Stimulated activated CD4-positive, alpha-beta T cell treated with anti-CD3 and anti-CD28 coated beads, TNF-alpha, amount 100 ng/mL, for 48 hours (primary cell): ENCODE data around the gene STXBP6.

Experiments
- DNase-seq, 3 donors: peaks; one replicate each; pipeline ENCODE4 v3.0.0-alpha.2; 2020; ENCODE audit warnings: low read depth in 3 of 3

STXBP6 gene

GRCh38 chr14:25049568-25050268 lies at the start of gene STXBP6:
Gene STXBP6, minus strand, starts transcription at chr14:25050147. Its CDS starts 75,329 bp downstream, at chr14:24974818.
- DNase-seq: no peak

GRCh38 chr14:25097120-25097519 lies 47.2 kb upstream of the STXBP6 start:
- no peak for DNase-seq

- DNase-seq: no peak
Observed at GRCh38 chr14:25095736-25096437, 45.9 kb upstream of the STXBP6 start.

- DNase-seq: no peak
Observed at GRCh38 chr14:25094171-25094907, 44.4 kb upstream of the STXBP6 start.

- DNase-seq: no peak
Observed at GRCh38 chr14:25092258-25092740, 42.4 kb upstream of the STXBP6 start.

GRCh38 chr14:25090716-25091454 lies 40.9 kb upstream of the STXBP6 start:
- no peak for DNase-seq

- DNase-seq: no peak
Observed at GRCh38 chr14:25090256-25090655, 40.3 kb upstream of the STXBP6 start.

- DNase-seq: no peak
Observed at GRCh38 chr14:25089496-25089895, 39.5 kb upstream of the STXBP6 start.

GRCh38 chr14:25086821-25087396 lies 37.0 kb upstream of the STXBP6 start:
- no peak for DNase-seq

GRCh38 chr14:25086081-25086480 lies 36.1 kb upstream of the STXBP6 start:
- DNase-seq: no peak

- DNase-seq: no peak
Observed at GRCh38 chr14:25080682-25081081, 30.7 kb upstream of the STXBP6 start.

GRCh38 chr14:25079311-25079710 lies 29.4 kb upstream of the STXBP6 start:
- DNase-seq: no peak

- DNase-seq: no peak
Observed at GRCh38 chr14:25074099-25074685, 24.2 kb upstream of the STXBP6 start.

- no peak for DNase-seq
Observed at GRCh38 chr14:25069879-25070278, 19.9 kb upstream of the STXBP6 start.

GRCh38 chr14:25067600-25067999 lies 17.7 kb upstream of the STXBP6 start:
- DNase-seq: no peak

- DNase-seq: no peak
Observed at GRCh38 chr14:25062022-25062321, 12.0 kb upstream of the STXBP6 start.

- DNase-seq: no peak
Observed at GRCh38 chr14:25056688-25057078, 6.7 kb upstream of the STXBP6 start.

- no peak for DNase-seq
Observed at GRCh38 chr14:25055992-25056687, 6.2 kb upstream of the STXBP6 start.

GRCh38 chr14:25055005-25055404 lies 5.1 kb upstream of the STXBP6 start:
- no peak for DNase-seq

GRCh38 chr14:25053585-25053984 lies 3.6 kb upstream of the STXBP6 start:
- DNase-seq: no peak

- DNase-seq: no peak
Observed at GRCh38 chr14:25052921-25053320, 3.0 kb upstream of the STXBP6 start.
